Hematopoietic multipotent progenitor cell treated with erythropoietin and hydrocortisone succinate and interleukin-3 and kit ligand, for 8 days (in vitro differentiated cells): ENCODE results near the gene WHAMM.
A peak's percentile ranks its signal among the peaks of the same experiment; 100 is the strongest.
"Not testable (repeated sequence)": the region's sequence is repeated elsewhere in the genome, so short reads cannot be mapped to it uniquely, and the experiment has no call there.

ENCODE experiments used
- DNase-seq: peaks from one replicate; pipeline ENCODE4 v3.0.0-alpha.2; 2015

WHAMM gene

DNA sequence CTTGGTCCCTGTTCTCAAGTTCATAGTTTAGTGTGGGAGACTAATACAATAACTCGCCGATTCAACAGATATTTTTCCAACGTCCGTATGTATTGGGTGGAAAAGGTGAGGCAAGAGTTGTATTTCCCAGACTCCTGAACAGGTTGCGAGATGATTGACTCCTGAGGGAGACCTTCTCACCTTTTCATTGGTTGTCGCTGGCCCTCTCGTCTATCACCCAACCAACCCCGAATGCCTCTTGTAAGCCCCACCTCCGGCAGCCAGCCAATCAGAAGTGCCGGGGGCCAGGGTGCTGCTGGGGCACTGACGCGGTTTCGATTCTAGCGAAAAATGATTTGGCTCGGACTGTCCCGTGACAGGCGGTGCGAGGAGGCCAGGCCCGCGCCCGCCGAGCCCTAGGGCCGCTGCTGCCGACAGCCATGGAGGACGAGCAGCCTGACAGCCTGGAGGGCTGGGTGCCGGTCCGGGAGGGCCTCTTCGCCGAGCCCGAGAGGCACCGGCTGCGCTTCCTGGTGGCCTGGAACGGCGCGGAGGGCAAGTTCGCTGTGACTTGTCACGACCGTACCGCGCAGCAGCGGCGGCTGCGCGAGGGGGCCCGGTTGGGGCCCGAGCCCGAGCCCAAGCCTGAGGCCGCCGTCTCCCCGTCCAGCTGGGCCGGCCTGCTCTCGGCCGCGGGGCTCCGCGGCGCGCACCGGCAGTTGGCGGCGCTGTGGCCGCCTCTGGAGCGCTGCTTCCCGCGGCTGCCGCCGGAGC, at the start of gene WHAMM:
Gene WHAMM (plus strand): TSS at position 321 of the 753 bp plus-strand sequence. CDS start 99 bp downstream, at position 420.
- peak; percentile 99 for DNase-seq

DNA sequence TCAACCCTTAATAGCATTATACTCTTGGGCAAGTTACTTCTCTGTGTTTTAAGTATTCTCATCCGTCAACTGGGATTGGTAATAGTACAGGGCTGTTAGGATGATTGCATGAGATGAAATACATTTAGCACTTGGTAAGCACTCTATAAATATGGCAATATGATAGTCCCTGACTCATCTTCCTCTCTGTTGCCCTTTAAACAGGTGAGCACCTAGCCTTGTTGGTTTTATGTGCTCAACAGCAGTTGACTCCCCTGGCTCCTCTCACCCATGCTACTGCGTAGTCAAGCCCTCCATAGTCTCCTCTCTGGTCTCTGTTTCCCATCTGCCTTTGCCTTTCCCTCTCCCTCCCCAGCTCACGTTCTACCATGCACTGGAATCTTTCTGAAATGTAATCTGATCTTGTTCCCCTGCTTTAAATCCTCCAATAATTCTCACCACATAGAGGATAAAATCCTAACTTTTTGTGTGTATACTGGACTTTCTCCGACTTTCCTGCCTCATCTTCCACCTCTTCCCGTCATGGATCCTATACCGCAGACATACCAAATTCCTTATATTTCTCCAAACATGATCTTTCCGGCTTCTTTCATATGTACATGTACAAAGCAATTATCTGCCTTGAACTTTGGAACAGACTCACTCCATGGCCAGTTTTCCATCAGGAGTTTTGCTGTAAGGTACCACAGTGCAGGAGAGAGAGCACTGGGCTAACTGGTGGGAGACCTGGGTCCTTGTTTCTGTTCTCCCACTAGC, 45.9 kb upstream of the WHAMM start:
- DNase-seq: no peak

DNA sequence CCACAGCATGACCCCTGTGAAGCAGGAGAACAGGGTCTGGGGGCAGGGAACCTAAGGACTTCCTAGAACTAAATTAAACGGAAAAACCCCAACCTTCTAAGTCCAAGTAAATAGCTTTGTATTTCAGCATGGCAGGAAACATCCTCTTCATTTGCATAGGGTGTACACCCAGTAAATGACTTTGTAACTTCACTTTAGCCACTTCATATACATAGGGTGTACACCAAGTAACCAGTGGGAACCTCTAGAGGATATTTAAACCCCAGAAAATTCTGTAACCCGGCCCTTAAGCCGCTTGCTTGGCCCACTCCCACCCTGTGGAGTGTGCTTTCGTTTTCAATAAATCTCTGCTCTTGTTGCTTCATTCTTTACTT, 45.3 kb upstream of the WHAMM start:
- no peak for DNase-seq

- no peak for DNase-seq
These were observed 44.7 kb upstream of the WHAMM start for GRCh38 chr15:82764740-82765139.

GRCh38 chr15:82766201-82766600, 43.2 kb upstream of the WHAMM start:
- DNase-seq: not testable (repeated sequence)

DNA sequence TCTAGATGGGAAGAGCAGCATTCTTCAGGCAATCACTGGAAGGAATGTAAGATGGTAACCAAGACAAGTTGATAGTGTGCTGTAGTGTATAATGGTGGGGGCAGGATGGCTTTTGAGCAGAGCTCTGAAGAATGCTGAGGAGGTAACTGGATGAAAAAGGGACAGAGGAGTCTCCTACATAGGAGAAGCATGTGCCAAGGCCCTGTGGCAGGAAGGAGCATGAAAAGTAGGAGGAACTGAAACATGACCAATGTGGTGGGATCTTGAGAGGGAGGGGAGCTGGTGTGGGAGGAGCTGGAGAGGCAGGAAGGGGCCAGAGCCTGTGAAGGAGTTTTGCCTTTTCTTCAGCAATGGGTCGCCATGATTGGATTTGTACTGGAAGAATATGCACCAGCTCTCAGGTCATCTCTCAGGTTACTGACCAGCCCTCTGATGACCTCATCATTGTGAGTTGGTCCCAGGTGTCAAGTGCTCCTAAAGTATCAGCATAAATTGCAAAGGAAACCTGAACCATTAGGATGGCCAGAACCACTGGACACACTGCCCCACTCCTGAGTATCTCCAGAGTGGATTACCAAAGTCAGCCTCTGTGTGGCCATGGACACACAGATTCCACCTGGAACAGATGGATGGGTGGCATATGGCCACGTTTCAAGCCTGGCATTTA, 42.1 kb upstream of the WHAMM start:
- DNase-seq: no peak

DNA sequence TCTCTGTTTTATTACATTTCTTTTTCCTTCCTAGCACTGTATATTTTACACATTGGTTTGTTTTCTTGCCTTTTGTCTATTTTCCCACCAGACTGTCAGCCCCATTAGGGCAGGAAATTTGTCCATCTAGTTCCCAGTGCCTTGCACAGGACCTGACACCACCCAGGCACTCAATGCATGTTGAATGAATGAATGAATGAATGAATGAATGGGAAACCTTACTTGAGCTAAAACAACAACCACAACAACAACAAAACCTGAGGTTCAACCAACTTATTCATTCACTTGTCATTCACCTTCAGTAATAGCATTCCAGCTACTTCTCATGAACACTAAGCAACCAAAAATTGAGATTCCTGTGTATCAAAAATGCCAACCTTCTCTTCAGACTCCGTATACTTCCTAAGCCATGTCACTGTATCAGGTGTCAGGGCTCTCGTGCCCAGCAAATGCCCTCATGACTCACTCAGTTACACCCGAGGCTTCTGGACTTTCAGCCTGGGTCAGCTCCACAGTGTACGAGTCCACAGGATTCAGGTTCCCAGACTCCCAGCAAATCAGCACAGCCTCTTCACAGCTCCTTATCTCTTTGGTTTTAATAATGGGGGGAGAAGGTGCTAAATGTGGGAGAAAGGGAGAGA, 40.9 kb upstream of the WHAMM start:
- no peak for DNase-seq

DNA sequence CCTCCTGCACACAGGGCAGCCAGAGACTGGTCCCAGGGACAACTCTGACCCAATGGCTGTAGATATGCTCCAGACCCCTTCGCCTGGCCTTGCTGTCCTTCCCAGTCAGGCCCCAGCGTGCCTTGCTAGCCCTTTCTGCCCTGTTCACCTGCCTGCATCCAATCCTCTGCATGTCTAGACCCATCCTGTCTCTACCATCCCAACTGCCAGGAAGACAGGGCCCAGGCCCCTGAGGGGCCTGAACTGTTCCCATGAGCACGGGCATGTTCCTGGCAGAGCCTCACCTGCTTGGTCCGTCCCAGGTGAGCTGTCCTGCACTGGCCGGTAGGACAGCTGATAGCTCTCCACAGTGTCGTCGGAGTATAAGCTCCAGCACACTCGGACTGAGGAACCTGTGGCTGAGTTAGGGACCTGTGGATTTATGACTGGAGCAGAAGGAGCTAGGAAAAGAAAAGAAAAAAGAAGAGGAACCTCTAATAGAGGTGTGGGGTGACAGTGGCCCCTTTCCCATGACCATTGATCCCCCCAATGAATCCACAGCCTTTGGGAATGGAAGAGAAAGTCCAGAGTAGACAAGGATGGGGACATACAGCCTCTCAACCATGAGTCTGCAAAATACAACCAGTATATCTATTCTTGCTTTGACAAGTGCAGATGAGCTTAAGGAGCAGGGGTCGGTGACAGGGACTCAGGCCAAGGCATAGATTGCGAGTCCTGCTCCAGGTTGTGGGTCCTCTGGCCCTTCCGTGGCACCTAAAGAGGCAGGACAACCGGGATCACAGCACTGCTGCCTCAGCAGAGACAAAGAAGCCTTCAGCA, 37.4 kb upstream of the WHAMM start:
- DNase-seq: no peak

GRCh38 chr15:82774496-82774895, 34.9 kb upstream of the WHAMM start:
- no peak for DNase-seq

- no peak for DNase-seq
These were observed 30.7 kb upstream of the WHAMM start for GRCh38 chr15:82778755-82779154.

GRCh38 chr15:82781349-82781748, 28.1 kb upstream of the WHAMM start:
- no peak for DNase-seq

DNA sequence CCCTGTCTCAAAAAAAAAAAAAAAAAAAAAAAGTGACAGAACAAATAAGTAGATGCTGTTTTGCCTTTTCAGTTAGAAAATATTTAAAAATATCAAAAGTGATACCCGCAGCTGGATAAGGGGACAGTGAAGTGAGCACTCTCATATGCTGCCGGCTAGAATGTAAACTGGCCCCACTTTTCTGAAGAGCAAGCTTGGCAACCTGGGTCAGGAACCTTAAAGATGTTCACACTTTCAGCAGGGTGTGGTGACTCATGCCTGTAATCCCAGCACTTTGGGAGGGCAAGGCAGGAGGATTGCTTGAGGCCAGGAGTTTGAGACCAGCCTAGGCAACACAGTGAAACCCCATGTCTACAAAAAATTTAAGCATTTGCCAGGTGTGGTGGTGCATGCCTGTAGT, 20.9 kb upstream of the WHAMM start:
- DNase-seq: no peak

GRCh38 chr15:82789491-82789890, 19.9 kb upstream of the WHAMM start:
- DNase-seq: no peak

DNA sequence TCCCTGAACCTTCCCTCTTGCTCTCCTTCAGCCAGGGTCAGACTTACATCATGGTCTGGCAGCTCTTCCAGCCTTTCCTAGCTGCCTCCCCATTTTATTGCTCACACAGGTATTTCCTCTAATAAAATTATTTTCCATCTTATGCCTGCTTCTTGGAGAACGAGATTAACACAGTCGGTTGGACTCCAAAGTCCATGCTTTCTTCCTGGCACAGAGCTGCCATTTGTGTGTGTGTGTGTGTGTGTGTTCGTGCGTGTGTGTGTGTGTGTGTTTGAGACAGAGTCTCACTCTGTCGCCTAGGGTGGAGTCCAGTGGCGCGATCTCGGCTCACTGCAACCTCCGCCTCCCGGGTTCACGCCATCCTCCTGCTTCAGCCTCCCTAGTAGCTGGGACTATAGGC, 19.1 kb upstream of the WHAMM start:
- no peak for DNase-seq

DNA sequence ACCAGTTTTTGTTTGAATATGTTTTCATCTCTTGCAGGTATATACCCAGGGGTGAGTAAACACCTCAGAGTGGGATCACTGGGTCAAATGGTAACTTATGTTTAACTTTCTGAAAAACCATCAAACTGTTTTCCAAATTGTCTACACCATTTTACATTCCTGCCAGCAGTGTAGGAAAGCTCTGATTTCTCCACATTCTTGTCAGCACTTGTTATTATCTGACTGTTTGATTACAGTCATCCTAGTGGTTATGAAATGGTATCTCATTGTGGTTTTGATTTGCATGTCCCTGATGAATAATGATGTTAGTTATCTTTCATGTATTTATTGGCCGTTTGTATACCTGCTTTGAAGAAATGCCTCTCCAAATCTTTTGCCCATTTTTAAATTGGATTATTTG, 17.4 kb upstream of the WHAMM start:
- no peak for DNase-seq

DNA sequence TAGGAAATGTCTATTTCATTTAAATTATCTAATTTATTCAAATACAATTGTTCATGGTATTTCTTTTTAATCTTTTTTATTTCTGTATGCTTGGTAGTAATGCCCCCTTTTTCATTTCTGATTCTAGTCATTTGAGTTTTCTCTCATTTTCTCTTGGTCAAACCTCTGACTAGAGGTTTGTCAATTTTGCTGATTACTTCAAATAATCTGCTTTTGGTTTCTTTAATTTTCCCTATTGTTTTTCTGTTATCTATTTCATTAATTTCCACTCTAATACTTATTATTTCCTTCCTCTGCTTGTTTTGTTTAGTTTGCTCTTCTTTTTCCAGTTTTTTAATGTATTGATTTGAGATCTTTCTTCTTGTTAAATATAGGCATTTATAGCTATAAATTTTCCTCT, 15.7 kb upstream of the WHAMM start:
- DNase-seq: no peak

DNA sequence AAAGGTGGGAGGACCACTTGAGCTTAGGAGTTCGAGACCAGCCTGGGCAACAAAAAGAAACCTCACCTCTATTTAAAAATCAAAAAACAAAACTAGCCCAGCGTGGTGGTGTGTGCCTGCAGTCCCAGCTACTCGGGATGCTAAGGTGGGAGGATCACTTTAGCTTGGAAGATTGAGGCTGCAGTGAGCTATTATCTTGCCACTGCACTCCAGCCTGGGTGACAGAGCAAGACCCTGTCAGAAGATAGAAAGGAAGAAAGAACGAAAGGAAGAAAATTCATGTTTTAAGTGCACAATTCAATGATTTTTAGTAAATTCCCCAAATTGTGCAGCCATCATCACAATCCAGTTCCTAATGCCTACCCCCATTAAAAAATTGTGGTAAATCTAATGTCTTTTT, 11.3 kb upstream of the WHAMM start:
- DNase-seq: no peak

DNA sequence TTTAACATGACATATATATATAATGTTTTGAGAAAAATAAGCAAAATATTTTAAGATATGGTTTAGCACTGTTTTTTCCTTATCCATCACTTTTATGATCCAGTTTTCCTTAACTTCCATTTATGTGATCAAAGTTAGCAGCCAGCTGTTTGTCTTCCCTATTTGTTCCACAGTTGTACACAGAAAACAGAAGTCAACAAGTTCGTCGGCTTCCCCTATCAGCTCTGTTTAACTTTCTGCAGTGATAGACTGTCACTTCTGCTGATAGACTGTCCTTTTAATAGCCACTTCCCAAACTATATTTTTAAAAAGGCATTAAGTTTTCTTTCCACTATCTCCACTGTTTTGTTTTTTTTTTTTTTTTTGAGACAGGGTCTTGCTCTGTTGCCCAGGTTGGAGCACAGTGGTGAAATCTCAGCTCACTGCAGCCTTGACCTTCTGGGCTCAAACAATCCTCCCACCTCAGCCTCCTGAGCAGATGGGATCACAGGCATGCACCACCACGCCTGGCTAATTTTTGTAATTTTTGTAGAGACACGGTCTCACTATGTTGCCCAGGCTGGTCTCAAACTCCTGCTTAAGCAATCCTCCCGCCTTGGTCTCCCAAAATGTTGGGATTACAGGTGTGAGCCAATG, 10.8 kb upstream of the WHAMM start:
- no peak for DNase-seq

DNA sequence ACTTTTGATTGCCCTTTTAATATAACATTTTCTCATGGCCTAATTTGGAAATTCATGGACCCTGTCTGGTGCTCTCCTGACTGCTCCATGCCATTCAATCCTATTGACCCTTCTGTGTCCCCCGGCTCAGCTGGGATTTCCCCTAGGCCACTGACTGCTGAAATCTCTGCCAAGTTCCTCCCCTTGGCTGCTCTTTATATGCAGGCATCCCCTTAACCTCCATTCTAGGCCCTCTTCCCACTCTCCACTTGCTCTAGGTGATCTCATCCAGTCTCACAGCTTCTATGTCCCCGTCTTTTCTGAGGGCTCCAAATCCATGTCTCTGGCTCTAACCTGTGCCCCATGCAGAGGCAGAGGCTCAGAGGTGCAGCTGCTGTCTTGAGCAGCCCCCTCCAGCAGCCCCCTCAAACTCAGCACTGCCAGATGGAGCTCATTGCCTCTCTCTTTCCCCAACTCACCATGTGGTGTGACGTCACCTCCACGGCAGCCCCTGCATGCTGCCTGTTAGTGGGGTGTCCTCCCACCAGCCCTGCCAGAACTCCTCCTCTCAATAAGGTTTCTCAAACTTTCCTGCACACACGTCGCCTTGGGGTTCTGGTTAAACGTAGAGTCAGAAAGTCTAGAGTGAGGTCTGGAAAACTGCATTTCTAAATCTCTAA, 10.1 kb upstream of the WHAMM start:
- no peak for DNase-seq

- peak; percentile 87 for DNase-seq
These were observed 6.9 kb upstream of the WHAMM start for GRCh38 chr15:82802497-82802896.

DNA sequence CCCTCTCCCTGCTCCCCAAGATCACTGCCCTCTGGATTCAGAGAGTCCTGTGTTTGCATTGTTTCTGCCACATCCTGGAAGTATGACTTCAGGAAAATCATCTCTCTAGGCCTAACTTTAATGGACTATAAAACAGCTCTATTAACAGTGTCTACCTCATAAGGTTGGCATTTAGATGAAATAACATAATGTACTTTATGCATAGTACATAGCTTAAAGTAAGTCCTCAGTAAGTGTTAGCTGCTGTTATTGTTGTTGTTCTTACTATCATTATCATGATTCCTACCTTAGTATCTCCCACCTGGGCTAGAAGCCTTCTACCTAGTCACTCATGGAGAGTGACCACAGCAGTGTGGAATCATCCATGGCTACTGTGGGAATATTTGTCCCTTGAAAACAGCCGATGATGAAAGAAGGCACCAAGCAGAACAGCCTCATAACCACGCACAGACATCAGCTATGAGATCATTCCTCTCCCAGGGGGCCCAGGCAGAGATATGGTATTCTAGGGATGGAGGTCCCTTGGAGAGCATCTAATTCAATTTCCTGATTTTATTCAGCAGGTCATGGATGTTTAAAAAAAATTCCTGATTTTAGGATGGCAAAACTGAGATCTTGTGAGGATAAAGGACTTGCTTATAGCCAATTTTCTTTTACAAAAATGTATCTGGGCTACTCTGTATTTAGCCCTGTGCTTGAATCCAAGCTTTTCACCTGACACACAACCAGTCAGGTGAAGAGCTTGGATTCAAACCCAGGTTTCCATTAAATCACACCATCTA, 5.4 kb upstream of the WHAMM start:
- no peak for DNase-seq
